ENCODE results near the gene UPK2.

- TF ChIP-seq POLR2A (IDR thresholded peaks at IDR 0.05; ENCODE audit: low read depth, low read length) = no peak
- TF ChIP-seq POLR2AphosphoS5 (IDR thresholded peaks at IDR 0.05; ENCODE audit: insufficient read depth, low read depth, low read length) = no peak
- peak; percentile 84 to 88 for TF ChIP-seq CTCF (IDR thresholded peaks at IDR 0.05; ENCODE audit: extremely low read depth in 1 of 2, insufficient read depth in 1 of 2, low read depth in 1 of 2, low read length in 2 of 2)
- TF ChIP-seq JUN (IDR thresholded peaks at IDR 0.05; ENCODE audit: borderline replicate concordance, insufficient read depth, insufficient read length, low read depth) = no peak
- TF ChIP-seq GATA2 (IDR thresholded peaks at IDR 0.05; ENCODE audit: insufficient read depth, insufficient read length, low read depth, low read length) = no peak
- TF ChIP-seq MAX (IDR thresholded peaks at IDR 0.05; ENCODE audit: insufficient read depth, insufficient read length) = no peak
- no peak for TF ChIP-seq EZH2 (IDR thresholded peaks at IDR 0.05; ENCODE audit: borderline replicate concordance, low read depth, low read length, severe bottlenecking)
- no peak for TF ChIP-seq MYC (IDR thresholded peaks at IDR 0.05; ENCODE audit: low read depth, low read length)
- no peak for TF ChIP-seq FOS (IDR thresholded peaks at IDR 0.05; ENCODE audit: borderline replicate concordance, insufficient read depth, low read length)
Measured at GRCh38 chr11:118907051-118908042, 48.8 kb upstream of the UPK2 start.
